GM20431 (cell line): ENCODE data around the gene SLC4A1AP.

Experiments used
- in situ Hi-C: fragments of 300-500 bp; cut with MseI, MboI; formaldehyde crosslinking; loops from one replicate; pipeline ENCODE4 v1.15.0; 2020; ENCODE audit warnings: low sequenced_read_pairs; ENCODE audit not compliant: unreplicated experiment

SLC4A1AP gene

DNA sequence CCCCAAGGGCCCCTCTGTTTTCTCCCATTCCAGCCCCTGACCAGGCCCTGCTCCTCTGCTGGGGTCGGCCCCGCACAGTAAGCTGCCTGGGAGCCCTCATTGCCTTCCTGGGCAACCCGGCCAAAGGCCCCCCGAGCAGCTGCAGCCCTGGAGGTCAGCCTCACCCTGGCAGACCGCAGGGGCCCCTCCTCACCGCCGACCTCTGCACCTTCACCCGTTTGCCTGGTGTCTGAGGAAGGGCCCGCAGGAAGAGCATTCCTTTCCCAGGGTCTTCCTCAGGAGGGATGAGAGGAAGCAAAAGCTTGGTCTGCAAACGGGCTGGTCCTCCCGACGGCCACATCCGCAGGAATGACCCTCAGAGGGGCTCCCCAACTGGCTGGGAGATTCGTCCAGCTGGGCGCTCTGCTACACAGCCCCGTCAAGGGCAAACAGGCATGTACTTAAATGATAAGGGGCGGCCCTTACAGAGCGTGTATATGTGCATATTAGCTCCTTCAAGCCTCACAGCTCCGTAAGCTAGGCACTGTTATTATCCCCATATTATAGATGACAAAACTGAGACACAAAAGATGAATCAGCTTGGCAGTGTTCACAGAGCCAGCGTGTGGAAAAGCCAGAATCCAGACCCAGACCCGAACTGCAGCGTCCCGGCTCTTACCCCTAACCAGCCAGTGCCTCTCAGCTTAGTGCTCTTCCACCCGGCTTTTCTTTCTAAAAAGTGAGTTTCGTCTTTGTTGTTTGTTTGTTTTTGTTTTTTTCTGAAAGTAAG, 52.8 kb downstream of the SLC4A1AP start:
- in situ Hi-C loops = no loop called here

GRCh38 chr2:27717070-27717795, 53.5 kb downstream of the SLC4A1AP start:
- in situ Hi-C loops = no loop called here

GRCh38 chr2:27720004-27720551, 56.4 kb downstream of the SLC4A1AP start:
- in situ Hi-C loops = no loop called here

DNA sequence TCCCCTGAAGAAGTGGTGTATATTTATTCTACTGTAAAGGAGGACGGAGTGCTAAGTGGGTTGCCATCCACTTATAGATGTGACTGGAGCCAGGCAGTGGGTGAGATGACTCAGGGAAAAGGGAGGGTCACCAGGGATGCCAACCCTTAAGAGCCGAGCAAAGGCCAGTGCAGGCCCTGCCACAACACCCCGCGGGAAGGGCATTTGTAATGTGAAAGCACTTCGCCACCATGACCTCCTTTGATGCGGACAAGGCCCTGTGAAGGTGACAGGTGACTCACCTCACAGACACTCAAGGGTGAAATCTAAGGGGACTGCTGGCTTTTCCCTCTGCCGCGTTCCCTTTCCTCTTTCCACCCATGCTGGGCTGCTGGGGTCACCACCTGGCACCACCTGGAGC, 57.6 kb downstream of the SLC4A1AP start:
- in situ Hi-C loops = no loop called here

GRCh38 chr2:27721884-27722485, 58.3 kb downstream of the SLC4A1AP start:
- in situ Hi-C loops = no loop called here

DNA sequence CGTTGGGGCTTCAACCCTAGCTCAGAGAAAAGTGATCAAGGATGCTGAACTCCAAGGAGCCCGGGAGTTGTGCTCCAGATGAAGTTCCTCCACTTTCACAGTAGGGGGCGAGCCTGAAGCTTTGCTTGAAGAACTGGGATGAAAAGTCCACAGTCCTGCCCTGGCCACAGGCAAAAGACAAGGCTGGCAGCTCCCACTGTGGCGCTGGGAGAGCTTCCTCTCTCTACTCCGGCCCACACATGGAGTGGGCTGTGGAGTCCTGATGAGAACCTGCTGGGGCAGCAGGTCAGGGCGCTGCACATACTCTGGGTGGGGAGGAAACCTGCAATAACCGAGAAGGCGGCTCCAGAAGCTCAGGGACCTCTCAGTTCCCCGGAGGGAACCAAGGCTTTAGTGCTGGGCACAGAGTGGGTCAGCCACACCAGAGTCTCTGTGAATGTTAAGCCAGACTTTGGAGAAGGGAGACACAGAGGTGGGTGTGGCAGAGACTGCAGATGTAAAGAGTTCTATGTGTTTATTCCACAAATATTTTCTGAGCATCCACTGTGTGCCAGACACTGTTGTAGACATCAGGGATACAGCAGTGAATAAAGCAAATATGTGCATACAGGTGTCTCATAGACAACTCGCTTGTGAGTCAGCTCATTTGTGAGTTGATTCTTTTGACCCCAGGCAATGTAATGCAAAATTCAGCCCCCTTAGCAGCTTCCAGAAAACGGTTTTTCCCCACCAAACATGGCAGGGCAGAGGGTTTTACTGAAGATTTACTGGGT, 59.9 kb downstream of the SLC4A1AP start:
- in situ Hi-C loops = no loop called here

GRCh38 chr2:27724191-27724590, 60.5 kb downstream of the SLC4A1AP start:
- in situ Hi-C loops = no loop called here

GRCh38 chr2:27724905-27725701, 61.4 kb downstream of the SLC4A1AP start:
- in situ Hi-C loops = no loop called here

- in situ Hi-C loops = no loop called here
Measured at GRCh38 chr2:27727257-27727656, 63.6 kb downstream of the SLC4A1AP start.

- in situ Hi-C loops = no loop called here
Measured at GRCh38 chr2:27728081-27728858, 64.6 kb downstream of the SLC4A1AP start.

DNA sequence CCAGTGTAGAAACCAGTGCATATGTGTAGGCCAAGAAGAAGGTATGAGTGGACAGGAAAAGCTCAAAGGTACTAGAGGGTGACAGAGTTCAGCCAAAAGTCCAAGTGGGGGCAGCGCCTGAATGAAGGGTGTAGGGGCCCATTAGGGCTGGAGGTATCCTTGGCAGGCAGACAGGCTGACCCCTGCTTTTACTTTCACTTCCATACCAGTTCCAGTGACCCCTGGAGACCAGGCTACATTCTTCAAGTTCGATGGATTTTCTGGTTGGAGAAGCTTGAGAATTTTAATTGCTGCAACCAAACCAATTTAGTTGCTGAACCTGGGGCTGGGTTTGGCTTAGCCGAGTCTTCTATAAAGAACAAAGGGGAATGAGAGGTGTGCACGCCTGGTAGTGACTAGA, 65.5 kb downstream of the SLC4A1AP start:
- in situ Hi-C loops = no loop called here

- in situ Hi-C loops = no loop called here
Measured at GRCh38 chr2:27729614-27730013, 65.9 kb downstream of the SLC4A1AP start.

- in situ Hi-C loops = no loop called here
Measured at GRCh38 chr2:27730261-27730662, 66.6 kb downstream of the SLC4A1AP start.

GRCh38 chr2:27730980-27731691, 67.4 kb downstream of the SLC4A1AP start:
- in situ Hi-C loops = no loop called here

DNA sequence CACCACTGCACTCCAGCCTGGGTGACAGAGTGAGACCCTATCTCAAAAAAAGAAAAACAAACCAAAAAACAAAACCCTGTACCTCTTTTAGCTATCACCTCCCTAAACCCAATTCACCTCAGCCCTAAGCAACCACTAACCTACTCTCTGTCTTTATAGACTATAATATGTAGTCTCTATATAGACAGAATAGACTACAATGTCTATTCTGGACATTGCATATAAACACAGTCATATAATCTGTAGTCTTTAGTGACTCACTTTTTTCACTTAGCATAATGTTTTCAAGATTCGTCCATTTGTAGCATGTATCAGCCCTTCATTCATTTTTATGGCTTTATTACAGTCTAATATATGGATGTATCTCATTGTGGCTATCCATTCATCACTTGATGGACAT, 70.6 kb downstream of the SLC4A1AP start:
- in situ Hi-C loops = no loop called here

GRCh38 chr2:27735263-27735904, 71.7 kb downstream of the SLC4A1AP start:
- in situ Hi-C loops = no loop called here

DNA sequence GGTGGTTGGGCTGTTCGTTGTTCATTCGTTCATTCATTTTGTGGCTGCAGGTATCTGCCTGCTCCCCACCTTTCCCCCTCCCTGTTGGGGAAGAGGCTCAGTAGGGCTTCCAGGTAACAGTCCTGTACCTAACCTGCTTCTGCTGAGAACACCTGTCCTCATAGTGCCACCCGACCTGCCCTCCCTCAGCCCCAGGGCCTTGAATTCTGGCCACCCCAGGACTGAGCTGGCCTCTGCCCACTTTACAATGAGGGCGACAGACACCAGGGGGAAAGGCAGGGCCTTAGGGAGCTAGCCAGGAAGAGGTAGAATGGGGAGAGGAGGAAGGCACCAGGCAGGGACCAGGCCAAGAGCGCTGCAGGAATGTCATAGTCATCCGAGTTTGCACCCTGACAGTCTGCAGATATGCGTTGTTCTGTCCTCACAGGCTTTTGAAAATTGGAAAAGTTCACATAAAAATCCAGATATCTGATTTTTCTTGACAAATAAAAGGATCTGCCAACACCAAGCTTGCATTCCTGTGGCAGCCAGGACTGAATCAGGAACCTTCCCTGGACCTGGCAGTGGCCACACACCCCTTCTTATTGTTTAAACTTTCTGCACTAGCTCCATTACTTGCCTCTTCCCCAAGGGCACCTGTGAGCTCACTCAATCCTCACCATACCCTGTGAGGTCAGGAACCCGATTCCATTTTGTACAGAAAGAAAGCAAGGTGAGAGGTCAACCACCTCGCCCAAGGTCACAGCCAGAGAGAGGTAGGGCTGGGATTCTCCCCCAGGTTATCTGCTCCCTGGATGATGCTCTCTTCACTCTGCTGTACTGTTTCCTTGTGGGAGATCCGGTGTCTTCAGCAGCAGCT, 72.6 kb downstream of the SLC4A1AP start:
- in situ Hi-C loops = no loop called here
